WTC11 (cell line): ENCODE data around the gene KCNMA1. TPM values are rescaled to one million over a fixed set of nuclear protein-coding genes. Genes with fewer than 3 reads are reported as not detected.

Source experiments
- ATAC-seq: fragments of 200-7000 bp; cut with Tn5 transposase; 2 replicates; pipeline ENCODE4 v1.10.0; 2021; ENCODE audit warnings: mild to moderate bottlenecking, moderate library complexity
- CTCF ChIA-PET: fragments of 300-600 bp; sonication (Branson Sonifier 250); formaldehyde crosslinking; loops from one replicate; lab custom pipeline; 2021; ENCODE audit warnings: antibody characterized with exemption; lab: Charles Lee
- POLR2A ChIA-PET: fragments of 350-600 bp; sonication (Branson Sonifier 250); formaldehyde crosslinking; loops from one replicate; lab custom pipeline; 2021; ENCODE audit warnings: antibody characterized with exemption; lab: Charles Lee
- DNase-seq: peaks from one replicate; pipeline ENCODE4 v3.0.0; 2021; ENCODE audit warnings: low spot score
- H3K27ac Mint-ChIP-seq: 2 replicates; pipeline ENCODE4 v1.8.0; 2021; ENCODE audit warnings: mixed read lengths
- H3K27me3 Mint-ChIP-seq: 2 replicates; pipeline ENCODE4 v1.8.0; 2021; ENCODE audit warnings: low read depth, mild to moderate bottlenecking, moderate library complexity, mixed read lengths
- H3K36me3 Mint-ChIP-seq: 2 replicates; pipeline ENCODE4 v1.8.0; 2021; ENCODE audit warnings: mixed read lengths
- H3K4me1 Mint-ChIP-seq: 2 replicates; pipeline ENCODE4 v1.8.0; 2022; ENCODE audit warnings: mixed read lengths
- H3K4me3 Mint-ChIP-seq: 2 replicates; pipeline ENCODE4 v1.8.0; 2021; ENCODE audit warnings: mild to moderate bottlenecking, moderate library complexity, mixed read lengths
- H3K9me3 Mint-ChIP-seq: 2 replicates; pipeline ENCODE4 v1.8.0; 2021; ENCODE audit warnings: mixed read lengths
- FOXJ3 ChIP-seq: sonication (generic); formaldehyde crosslinking; IDR thresholded peaks from 2 replicates; pipeline ENCODE4 v1.9.0; 2021; ENCODE audit warnings: missing genetic modification reagents, mild to moderate bottlenecking, borderline replicate concordance
- GABPB1 ChIP-seq: sonication (generic); formaldehyde crosslinking; IDR thresholded peaks from 2 replicates; pipeline ENCODE4 v1.8.1; 2023; ENCODE audit warnings: mild to moderate bottlenecking, missing genetic modification reagents
- IRF2 ChIP-seq: sonication (generic); formaldehyde crosslinking; IDR thresholded peaks from 2 replicates; pipeline ENCODE4 v1.8.0; 2022; ENCODE audit warnings: low read depth, missing genetic modification reagents, borderline replicate concordance
- MXD4 ChIP-seq: fragments of 250-450 bp; sonication (Bioruptor Pico); IDR thresholded peaks from 2 replicates; pipeline ENCODE4 v1.8.0; 2021; ENCODE audit warnings: mild to moderate bottlenecking, moderate library complexity, borderline replicate concordance
- MYBL2 ChIP-seq: sonication (generic); formaldehyde crosslinking; IDR thresholded peaks from 2 replicates; pipeline ENCODE4 v1.8.1; 2023; ENCODE audit warnings: mild to moderate bottlenecking, moderate library complexity, missing genetic modification reagents
- NR3C1 ChIP-seq: sonication (generic); formaldehyde crosslinking; conservative IDR thresholded peaks from 2 replicates; pipeline ENCODE4 v1.8.1; 2023; ENCODE audit warnings: low read depth, mild to moderate bottlenecking, missing genetic modification reagents
- SMAD3 ChIP-seq: sonication (generic); formaldehyde crosslinking; IDR thresholded peaks from 2 replicates; pipeline ENCODE4 v1.8.0; 2022; ENCODE audit warnings: missing genetic modification reagents, mild to moderate bottlenecking, borderline replicate concordance
- SOX15 ChIP-seq: fragments of 250-450 bp; sonication (Bioruptor Pico); IDR thresholded peaks from 2 replicates; pipeline ENCODE4 v1.9.0; 2021; ENCODE audit warnings: mild to moderate bottlenecking
- ZNF121 ChIP-seq: sonication (generic); formaldehyde crosslinking; IDR thresholded peaks from 2 replicates; pipeline ENCODE4 v1.8.0; 2023; ENCODE audit warnings: missing genetic modification reagents
- ZNF138 ChIP-seq: sonication (generic); formaldehyde crosslinking; conservative IDR thresholded peaks from 2 replicates; pipeline ENCODE4 v1.8.1; 2022; ENCODE audit warnings: mild to moderate bottlenecking, moderate library complexity, missing genetic modification reagents
- ZNF232 ChIP-seq: sonication (generic); formaldehyde crosslinking; IDR thresholded peaks from 2 replicates; pipeline ENCODE4 v1.8.0; 2022; ENCODE audit warnings: mild to moderate bottlenecking, missing genetic modification reagents
- ZNF396 ChIP-seq: fragments of 250-450 bp; sonication (Bioruptor Pico); IDR thresholded peaks from 2 replicates; pipeline ENCODE4 v1.8.0; 2021; ENCODE audit warnings: mild to moderate bottlenecking, moderate library complexity, borderline replicate concordance
- ZNF416 ChIP-seq: fragments of 250-450 bp; sonication (Bioruptor Pico); IDR thresholded peaks from 2 replicates; pipeline ENCODE4 v1.9.0; 2021; ENCODE audit warnings: mild to moderate bottlenecking, inconsistent platforms
- ZNF671 ChIP-seq: fragments of 250-450 bp; sonication (Bioruptor Pico); IDR thresholded peaks from 2 replicates; pipeline ENCODE4 v1.8.0; 2021; ENCODE audit warnings: mild to moderate bottlenecking
- total RNA-seq: library from RNA; stranded (reverse); gene quantifications from 3 replicates; pipeline ENCODE4 v1.2.3, GENCODE V29; 2021
- TF ChIP-seq, protein P1 (sequence below): sonication (generic); formaldehyde crosslinking; IDR thresholded peaks from 2 replicates; pipeline ENCODE4 v1.8.1; 2022; ENCODE audit warnings: low read depth, missing genetic modification reagents, borderline replicate concordance
- TF ChIP-seq, protein P2 (sequence below): sonication (generic); formaldehyde crosslinking; conservative IDR thresholded peaks from 2 replicates; pipeline ENCODE4 v1.8.1; 2022; ENCODE audit warnings: mild to moderate bottlenecking, missing genetic modification reagents
- TF ChIP-seq, protein P3 (sequence below): sonication (generic); formaldehyde crosslinking; IDR thresholded peaks from 2 replicates; pipeline ENCODE4 v1.8.1; 2022; ENCODE audit warnings: mild to moderate bottlenecking, moderate library complexity, missing genetic modification reagents
- TF ChIP-seq, protein P4 (sequence below): fragments of 250-450 bp; sonication (Bioruptor Pico); IDR thresholded peaks from 2 replicates; pipeline ENCODE4 v2.1.2; 2022; ENCODE audit warnings: mild to moderate bottlenecking, moderate library complexity
- TF ChIP-seq, protein P5 (sequence below): fragments of 250-450 bp; sonication (Bioruptor Pico); conservative IDR thresholded peaks from 2 replicates; pipeline ENCODE4 v1.9.0; 2021; ENCODE audit warnings: mild to moderate bottlenecking
- TF ChIP-seq, protein P6 (sequence below): sonication (generic); formaldehyde crosslinking; IDR thresholded peaks from 2 replicates; pipeline ENCODE4 v1.8.1; 2022; ENCODE audit warnings: missing genetic modification reagents, borderline replicate concordance
- TF ChIP-seq, protein P7 (sequence below): sonication (generic); formaldehyde crosslinking; IDR thresholded peaks from 2 replicates; pipeline ENCODE4 v1.8.1; 2023; ENCODE audit warnings: mild to moderate bottlenecking, missing genetic modification reagents, moderate library complexity
- TF ChIP-seq, protein P8 (sequence below): sonication (generic); formaldehyde crosslinking; IDR thresholded peaks from 2 replicates; pipeline ENCODE4 v1.8.0; 2023; ENCODE audit warnings: missing genetic modification reagents, mild to moderate bottlenecking, borderline replicate concordance

KCNMA1 gene
- total RNA-seq, 1 experiment from 2014 or later: 7.3 TPM

DNA sequence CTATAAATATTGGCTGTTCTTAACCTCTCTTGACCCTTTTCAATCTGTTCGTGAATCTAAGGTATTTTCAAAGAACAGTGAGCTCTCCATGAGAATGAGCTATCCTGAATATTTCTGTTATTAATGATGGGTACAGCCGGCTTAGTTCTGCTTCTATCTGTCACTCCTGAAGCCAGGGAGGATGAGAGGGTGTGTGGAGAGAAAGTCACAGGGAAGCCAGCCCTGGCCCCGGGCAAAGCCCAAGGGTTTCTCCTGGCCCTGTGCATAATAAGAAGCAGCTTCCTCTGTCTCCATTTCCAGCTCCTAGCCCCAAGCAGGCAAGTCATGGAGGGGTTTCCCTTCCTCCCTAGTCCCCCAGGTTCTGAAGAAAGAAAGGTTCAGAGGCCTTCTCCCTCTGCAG is 151.1 kb downstream of the KCNMA1 start:
- Mint-ChIP-seq H3K27ac (no peak overlapping the region), H3K27me3 (no peaks in the 10 kb centered on the region; the same call in 1 of the 2 replicates), H3K9me3 (no peaks in the 10 kb centered on the region), H3K4me1 (no peaks in the 10 kb centered on the region), H3K36me3 (no peaks in the 10 kb centered on the region), H3K4me3 (no peak overlapping the region)
- DNase-seq (no peak), ATAC-seq (no peak)
- POLR2A ChIA-PET: no interaction called here
- TF ChIP-seq SOX15: no peak
- TF ChIP-seq IRF2: no peak
- TF ChIP-seq NR3C1 (CRISPR knock-in tag): no peak
- no peak for TF ChIP-seq FOXJ3 (CRISPR knock-in tag)
- TF ChIP-seq, protein P1, sequence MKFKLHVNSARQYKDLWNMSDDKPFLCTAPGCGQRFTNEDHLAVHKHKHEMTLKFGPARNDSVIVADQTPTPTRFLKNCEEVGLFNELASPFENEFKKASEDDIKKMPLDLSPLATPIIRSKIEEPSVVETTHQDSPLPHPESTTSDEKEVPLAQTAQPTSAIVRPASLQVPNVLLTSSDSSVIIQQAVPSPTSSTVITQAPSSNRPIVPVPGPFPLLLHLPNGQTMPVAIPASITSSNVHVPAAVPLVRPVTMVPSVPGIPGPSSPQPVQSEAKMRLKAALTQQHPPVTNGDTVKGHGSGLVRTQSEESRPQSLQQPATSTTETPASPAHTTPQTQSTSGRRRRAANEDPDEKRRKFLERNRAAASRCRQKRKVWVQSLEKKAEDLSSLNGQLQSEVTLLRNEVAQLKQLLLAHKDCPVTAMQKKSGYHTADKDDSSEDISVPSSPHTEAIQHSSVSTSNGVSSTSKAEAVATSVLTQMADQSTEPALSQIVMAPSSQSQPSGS (CRISPR knock-in tag): no peak
- no peak for TF ChIP-seq GABPB1 (CRISPR knock-in tag)
- TF ChIP-seq MXD4: no peak
- TF ChIP-seq, protein P2, sequence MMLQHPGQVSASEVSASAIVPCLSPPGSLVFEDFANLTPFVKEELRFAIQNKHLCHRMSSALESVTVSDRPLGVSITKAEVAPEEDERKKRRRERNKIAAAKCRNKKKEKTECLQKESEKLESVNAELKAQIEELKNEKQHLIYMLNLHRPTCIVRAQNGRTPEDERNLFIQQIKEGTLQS (CRISPR knock-in tag): no peak
- TF ChIP-seq MYBL2 (CRISPR knock-in tag): no peak
- TF ChIP-seq, protein P3, sequence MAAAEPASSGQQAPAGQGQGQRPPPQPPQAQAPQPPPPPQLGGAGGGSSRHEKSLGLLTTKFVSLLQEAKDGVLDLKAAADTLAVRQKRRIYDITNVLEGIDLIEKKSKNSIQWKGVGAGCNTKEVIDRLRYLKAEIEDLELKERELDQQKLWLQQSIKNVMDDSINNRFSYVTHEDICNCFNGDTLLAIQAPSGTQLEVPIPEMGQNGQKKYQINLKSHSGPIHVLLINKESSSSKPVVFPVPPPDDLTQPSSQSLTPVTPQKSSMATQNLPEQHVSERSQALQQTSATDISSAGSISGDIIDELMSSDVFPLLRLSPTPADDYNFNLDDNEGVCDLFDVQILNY (CRISPR knock-in tag): no peak
- CTCF ChIA-PET: interaction anchor here (1.4 to 1.9 kb wide), 2 partner anchors 9 to 117 kb away, joined by 4 to 9 read pairs; no protein-coding TSS in a partner anchor

DNA sequence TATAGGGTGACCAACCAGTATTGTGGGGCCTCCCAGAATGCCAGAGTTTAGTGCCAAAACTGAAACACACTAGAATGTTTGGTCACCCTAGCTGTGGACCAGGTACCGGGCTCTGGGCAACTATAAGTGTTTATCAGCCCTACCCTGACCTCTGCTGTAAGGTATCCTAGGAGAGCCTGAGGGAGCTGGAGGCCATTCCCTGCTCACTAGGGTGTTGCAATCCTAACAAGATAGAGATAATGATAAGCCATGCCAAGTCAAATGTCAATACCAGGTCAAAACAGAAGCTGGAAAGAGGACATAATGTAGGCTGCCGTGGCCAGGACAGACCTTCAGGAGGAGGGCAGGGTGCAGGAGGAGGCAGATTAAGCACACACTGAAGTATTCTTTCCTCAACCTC is 151.8 kb downstream of the KCNMA1 start:
- Mint-ChIP-seq H3K27ac (no peak overlapping the region), H3K4me3 (no peak overlapping the region), H3K9me3 (no peaks in the 10 kb centered on the region), H3K4me1 (no peaks in the 10 kb centered on the region), H3K36me3 (no peaks in the 10 kb centered on the region)
- POLR2A ChIA-PET: no interaction called here
- DNase-seq (no peak), ATAC-seq (no peak)
- CTCF ChIA-PET: interaction anchor here (1.4 to 1.9 kb wide), 2 partner anchors 9 to 117 kb away, joined by 4 to 9 read pairs; no protein-coding TSS in a partner anchor
- no peak for TF ChIP-seq ZNF232 (CRISPR knock-in tag)
- TF ChIP-seq ZNF671 (CRISPR knock-in tag): no peak
- TF ChIP-seq, protein P4, sequence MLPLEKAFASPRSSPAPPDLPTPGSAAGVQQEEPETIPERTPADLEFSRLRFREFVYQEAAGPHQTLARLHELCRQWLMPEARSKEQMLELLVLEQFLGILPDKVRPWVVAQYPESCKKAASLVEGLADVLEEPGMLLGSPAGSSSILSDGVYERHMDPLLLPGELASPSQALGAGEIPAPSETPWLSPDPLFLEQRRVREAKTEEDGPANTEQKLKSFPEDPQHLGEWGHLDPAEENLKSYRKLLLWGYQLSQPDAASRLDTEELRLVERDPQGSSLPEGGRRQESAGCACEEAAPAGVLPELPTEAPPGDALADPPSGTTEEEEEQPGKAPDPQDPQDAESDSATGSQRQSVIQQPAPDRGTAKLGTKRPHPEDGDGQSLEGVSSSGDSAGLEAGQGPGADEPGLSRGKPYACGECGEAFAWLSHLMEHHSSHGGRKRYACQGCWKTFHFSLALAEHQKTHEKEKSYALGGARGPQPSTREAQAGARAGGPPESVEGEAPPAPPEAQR (CRISPR knock-in tag): no peak
- TF ChIP-seq, protein P5, sequence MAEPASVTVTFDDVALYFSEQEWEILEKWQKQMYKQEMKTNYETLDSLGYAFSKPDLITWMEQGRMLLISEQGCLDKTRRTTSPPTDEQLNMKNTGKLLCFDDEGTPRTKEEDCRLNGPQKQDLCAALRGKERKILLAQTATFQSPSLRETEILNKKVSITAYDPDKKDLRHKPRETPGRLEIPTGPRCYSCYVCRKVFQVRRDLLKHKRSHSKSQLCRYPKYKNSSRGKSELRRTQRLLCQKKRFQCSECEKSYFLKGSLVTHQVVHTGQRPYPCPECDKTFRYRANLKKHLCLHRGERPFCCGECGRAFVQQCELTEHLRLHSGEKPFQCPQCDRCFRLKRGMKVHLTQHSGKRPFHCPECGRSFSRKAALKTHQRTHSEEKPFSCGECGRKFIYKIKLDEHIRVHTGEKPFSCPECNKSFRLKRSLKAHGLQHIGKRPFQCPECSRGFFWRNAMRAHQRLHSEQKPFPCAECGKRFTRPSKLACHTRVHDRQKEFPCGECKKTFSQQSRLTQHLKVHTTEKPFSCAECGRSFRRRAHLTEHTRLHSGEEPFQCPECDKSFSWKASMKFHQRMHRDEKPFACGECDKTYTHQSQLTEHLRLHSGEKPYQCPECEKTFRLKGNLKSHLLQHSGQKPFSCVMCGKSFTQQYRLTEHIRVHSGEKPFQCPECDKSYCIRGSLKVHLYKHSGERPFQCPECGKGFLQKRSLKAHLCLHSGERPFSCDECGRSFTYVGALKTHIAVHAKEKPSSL (CRISPR knock-in tag): no peak
- TF ChIP-seq, protein P6, sequence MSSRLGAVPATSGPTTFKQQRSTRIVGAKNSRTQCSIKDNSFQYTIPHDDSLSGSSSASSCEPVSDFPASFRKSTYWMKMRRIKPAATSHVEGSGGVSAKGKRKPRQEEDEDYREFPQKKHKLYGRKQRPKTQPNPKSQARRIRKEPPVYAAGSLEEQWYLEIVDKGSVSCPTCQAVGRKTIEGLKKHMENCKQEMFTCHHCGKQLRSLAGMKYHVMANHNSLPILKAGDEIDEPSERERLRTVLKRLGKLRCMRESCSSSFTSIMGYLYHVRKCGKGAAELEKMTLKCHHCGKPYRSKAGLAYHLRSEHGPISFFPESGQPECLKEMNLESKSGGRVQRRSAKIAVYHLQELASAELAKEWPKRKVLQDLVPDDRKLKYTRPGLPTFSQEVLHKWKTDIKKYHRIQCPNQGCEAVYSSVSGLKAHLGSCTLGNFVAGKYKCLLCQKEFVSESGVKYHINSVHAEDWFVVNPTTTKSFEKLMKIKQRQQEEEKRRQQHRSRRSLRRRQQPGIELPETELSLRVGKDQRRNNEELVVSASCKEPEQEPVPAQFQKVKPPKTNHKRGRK (CRISPR knock-in tag): no peak
- no peak for TF ChIP-seq ZNF138 (CRISPR knock-in tag)
- no peak for TF ChIP-seq ZNF416
- no peak for TF ChIP-seq SMAD3 (CRISPR knock-in tag)
- TF ChIP-seq, protein P7, sequence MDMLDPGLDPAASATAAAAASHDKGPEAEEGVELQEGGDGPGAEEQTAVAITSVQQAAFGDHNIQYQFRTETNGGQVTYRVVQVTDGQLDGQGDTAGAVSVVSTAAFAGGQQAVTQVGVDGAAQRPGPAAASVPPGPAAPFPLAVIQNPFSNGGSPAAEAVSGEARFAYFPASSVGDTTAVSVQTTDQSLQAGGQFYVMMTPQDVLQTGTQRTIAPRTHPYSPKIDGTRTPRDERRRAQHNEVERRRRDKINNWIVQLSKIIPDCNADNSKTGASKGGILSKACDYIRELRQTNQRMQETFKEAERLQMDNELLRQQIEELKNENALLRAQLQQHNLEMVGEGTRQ: no peak
- TF ChIP-seq ZNF121 (CRISPR knock-in tag): no peak
- no peak for TF ChIP-seq FOXJ3 (CRISPR knock-in tag)
- TF ChIP-seq, protein P8, sequence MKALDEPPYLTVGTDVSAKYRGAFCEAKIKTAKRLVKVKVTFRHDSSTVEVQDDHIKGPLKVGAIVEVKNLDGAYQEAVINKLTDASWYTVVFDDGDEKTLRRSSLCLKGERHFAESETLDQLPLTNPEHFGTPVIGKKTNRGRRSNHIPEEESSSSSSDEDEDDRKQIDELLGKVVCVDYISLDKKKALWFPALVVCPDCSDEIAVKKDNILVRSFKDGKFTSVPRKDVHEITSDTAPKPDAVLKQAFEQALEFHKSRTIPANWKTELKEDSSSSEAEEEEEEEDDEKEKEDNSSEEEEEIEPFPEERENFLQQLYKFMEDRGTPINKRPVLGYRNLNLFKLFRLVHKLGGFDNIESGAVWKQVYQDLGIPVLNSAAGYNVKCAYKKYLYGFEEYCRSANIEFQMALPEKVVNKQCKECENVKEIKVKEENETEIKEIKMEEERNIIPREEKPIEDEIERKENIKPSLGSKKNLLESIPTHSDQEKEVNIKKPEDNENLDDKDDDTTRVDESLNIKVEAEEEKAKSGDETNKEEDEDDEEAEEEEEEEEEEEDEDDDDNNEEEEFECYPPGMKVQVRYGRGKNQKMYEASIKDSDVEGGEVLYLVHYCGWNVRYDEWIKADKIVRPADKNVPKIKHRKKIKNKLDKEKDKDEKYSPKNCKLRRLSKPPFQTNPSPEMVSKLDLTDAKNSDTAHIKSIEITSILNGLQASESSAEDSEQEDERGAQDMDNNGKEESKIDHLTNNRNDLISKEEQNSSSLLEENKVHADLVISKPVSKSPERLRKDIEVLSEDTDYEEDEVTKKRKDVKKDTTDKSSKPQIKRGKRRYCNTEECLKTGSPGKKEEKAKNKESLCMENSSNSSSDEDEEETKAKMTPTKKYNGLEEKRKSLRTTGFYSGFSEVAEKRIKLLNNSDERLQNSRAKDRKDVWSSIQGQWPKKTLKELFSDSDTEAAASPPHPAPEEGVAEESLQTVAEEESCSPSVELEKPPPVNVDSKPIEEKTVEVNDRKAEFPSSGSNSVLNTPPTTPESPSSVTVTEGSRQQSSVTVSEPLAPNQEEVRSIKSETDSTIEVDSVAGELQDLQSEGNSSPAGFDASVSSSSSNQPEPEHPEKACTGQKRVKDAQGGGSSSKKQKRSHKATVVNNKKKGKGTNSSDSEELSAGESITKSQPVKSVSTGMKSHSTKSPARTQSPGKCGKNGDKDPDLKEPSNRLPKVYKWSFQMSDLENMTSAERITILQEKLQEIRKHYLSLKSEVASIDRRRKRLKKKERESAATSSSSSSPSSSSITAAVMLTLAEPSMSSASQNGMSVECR (CRISPR knock-in tag): no peak
- no peak for TF ChIP-seq ZNF396 (CRISPR knock-in tag)
- TF ChIP-seq, all 79 proteins: peak for 0
- no peaks in the 10 kb centered on the region; the same call in 1 of the 2 replicates for H3K27me3 Mint-ChIP-seq
